ENCODE data around the gene RNF227. TPM values are rescaled to one million over a fixed set of nuclear protein-coding genes. Genes with fewer than 3 reads are reported as not detected.

The RNF227 gene
- total RNA-seq, 1 donor from 2014 or later, result 8.0 TPM

DNA sequence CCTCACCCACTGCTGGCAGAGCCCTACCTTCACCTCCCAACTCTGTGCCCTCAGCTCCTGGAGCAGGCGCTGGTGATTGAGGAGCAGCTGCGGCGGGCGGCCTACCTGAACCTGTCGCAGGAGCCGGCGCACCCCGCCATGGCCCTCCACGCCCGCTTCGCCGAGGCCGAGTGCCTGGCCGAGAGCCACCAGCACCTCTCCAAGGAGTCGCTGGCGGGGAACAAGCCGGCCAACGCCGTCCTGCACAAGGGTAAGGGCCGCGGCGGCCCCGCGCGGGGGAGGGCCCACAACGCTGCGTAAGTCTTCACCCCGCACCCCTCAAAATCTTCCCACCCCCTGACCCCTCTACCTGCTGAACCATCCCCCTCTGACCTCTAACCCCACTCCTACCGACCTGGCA lies 7.0 kb downstream of the RNF227 start:
- ATAC-seq, result no peak
- H3K9me3 ChIP-seq, result no peaks in the 10 kb centered on the region
- TF ChIP-seq, protein P1, sequence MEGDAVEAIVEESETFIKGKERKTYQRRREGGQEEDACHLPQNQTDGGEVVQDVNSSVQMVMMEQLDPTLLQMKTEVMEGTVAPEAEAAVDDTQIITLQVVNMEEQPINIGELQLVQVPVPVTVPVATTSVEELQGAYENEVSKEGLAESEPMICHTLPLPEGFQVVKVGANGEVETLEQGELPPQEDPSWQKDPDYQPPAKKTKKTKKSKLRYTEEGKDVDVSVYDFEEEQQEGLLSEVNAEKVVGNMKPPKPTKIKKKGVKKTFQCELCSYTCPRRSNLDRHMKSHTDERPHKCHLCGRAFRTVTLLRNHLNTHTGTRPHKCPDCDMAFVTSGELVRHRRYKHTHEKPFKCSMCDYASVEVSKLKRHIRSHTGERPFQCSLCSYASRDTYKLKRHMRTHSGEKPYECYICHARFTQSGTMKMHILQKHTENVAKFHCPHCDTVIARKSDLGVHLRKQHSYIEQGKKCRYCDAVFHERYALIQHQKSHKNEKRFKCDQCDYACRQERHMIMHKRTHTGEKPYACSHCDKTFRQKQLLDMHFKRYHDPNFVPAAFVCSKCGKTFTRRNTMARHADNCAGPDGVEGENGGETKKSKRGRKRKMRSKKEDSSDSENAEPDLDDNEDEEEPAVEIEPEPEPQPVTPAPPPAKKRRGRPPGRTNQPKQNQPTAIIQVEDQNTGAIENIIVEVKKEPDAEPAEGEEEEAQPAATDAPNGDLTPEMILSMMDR (IDR thresholded peaks at IDR 0.05), result no peak
- no peak overlapping the region for H3K27ac ChIP-seq
- no peaks in the 10 kb centered on the region for H3K4me1 ChIP-seq
- no peak for DNase-seq
- H3K4me3 ChIP-seq, result no peak overlapping the region
- peaks cover 83% of the 10 kb centered on the region for H3K36me3 ChIP-seq
- intact Hi-C loops (cut with DNase I), result no loop called here
- no peaks in the 10 kb centered on the region for H3K27me3 ChIP-seq

DNA sequence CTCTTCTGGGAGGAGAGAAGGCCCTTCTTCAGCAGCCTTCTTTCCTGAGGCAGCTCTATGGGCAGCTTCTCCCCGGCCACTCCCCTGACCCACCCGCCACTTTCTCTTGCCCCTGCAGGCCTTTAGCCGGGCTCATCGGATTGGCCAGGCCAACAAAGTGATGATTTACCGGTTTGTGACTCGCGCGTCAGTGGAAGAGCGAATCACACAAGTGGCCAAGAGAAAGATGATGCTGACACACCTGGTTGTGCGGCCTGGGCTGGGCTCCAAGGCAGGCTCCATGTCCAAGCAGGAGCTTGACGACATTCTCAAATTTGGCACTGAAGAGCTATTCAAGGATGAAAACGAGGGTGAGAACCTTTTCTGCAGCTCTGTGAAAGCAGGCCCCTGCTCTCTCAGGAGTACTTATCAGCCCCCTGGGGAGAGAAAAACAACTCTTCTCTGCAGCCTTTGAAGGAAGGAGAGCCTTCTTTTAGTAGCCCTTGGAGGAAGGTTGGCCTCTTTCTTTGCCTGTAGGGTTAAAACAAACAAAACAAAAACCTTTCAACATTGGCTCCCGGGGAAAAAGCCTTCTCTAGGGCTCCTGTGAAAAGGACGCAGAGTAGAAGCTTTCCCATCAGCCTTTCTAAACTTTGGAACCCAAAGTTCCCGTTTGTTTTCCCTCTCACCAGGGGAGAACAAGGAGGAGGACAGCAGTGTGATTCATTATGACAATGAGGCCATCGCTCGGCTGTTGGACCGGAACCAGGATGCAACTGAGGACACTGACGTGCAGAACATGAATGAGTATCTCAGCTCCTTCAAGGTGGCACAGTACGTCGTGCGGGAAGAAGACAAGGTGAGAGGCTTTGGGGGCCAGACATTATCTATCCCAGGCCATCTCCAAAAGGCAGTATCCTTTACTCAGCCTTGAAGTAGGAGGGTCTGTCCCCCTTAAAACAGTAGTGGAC lies 12.7 kb downstream of the RNF227 start:
- Histone ChIP-seq H3K9me3 (no peaks in the 10 kb centered on the region), H3K27me3 (no peaks in the 10 kb centered on the region), H3K36me3 (peaks cover 100% of the 10 kb centered on the region), H3K27ac (no peak overlapping the region), H3K4me3 (no peak overlapping the region), H3K4me1 (no peaks in the 10 kb centered on the region)
- DNase-seq, result no peak
- ATAC-seq, result no peak
- intact Hi-C loops (cut with DNase I), result no loop called here
- TF ChIP-seq, protein P1 (IDR thresholded peaks at IDR 0.05), result no peak

DNA sequence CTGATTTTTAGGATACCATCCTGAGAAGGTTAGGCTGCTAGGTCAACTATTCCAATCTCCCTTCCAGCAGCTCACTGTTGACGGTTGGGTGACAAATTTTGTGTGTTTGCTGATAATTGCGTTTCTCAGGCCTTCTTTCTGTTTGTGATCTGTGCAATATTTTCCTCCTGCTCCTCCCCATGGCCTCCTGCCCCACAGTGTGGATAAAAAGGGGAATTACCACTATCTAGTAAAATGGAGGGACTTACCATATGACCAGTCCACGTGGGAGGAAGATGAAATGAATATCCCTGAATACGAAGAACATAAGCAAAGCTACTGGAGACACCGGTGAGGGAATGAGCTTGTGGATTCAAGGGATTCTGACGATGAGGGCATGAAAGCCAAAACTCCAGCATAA lies 18.3 kb downstream of the RNF227 start:
- DNase-seq, result peak; percentile 43
- Histone ChIP-seq H3K36me3 (peaks cover 97% of the 10 kb centered on the region), H3K27me3 (no peaks in the 10 kb centered on the region), H3K9me3 (no peaks in the 10 kb centered on the region), H3K4me1 (no peaks in the 10 kb centered on the region), H3K27ac (no peak overlapping the region), H3K4me3 (no peak overlapping the region)
- peak; percentile 84 for ATAC-seq
- intact Hi-C loops (cut with DNase I), result no loop called here
- TF ChIP-seq, protein P1 (IDR thresholded peaks at IDR 0.05), result peak; percentile 49

DNA sequence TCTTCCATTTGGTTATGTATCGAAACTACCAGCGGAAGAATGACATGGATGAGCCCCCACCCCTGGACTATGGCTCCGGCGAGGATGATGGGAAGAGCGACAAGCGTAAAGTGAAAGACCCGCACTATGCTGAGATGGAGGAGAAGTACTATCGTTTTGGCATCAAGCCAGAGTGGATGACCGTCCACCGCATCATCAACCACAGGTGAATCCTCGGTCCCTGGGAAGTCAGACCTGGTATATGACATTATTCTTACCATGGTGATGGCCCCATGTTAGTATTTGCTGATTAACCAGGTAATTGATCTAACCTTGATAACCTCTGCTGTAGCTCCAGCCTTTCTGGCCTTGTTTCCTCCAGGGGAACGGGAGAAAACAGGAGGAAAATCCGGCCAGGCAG lies 19.0 kb downstream of the RNF227 start:
- TF ChIP-seq, protein P1 (IDR thresholded peaks at IDR 0.05), result no peak
- H3K36me3 ChIP-seq, result peaks cover 97% of the 10 kb centered on the region
- H3K27me3 ChIP-seq, result no peaks in the 10 kb centered on the region
- H3K9me3 ChIP-seq, result no peaks in the 10 kb centered on the region
- no peak overlapping the region for H3K4me3 ChIP-seq
- intact Hi-C loops (cut with DNase I), result no loop called here
- DNase-seq (peak; percentile 43), ATAC-seq (no peak)
- H3K27ac ChIP-seq, result no peak overlapping the region
- H3K4me1 ChIP-seq, result no peaks in the 10 kb centered on the region

DNA sequence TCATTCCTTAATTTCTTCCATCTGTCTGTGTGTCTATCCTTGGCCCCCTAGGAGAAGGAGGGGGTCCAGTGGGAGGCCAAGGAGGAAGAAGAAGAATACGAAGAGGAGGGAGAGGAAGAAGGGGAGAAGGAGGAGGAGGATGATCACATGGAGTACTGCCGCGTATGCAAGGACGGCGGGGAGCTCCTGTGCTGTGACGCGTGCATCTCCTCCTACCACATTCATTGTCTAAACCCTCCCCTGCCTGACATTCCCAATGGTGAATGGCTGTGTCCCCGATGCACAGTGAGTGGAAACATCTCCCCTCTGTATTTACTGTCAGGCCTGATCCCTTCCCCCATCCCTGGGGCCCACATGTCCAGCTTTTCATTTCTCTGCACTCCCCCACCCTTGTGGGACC lies 21.2 kb downstream of the RNF227 start:
- peaks cover 93% of the 10 kb centered on the region for H3K36me3 ChIP-seq
- ATAC-seq, result no peak
- TF ChIP-seq, protein P1 (IDR thresholded peaks at IDR 0.05), result no peak
- H3K4me1 ChIP-seq, result peaks cover 2% of the 10 kb centered on the region
- intact Hi-C loops (cut with DNase I), result no loop called here
- H3K9me3 ChIP-seq, result no peaks in the 10 kb centered on the region
- no peak overlapping the region for H3K27ac ChIP-seq
- H3K27me3 ChIP-seq, result no peaks in the 10 kb centered on the region
- peak; percentile 10 for DNase-seq
- no peak overlapping the region for H3K4me3 ChIP-seq

All from upper lobe of right lung (tissue), 1 donor.